HG03460 (cell line): ENCODE measurements around the gene FATE1.

Experiments
- ATAC-seq: cut with Tn5 transposase; IDR thresholded peaks from one replicate; pipeline ENCODE4 v1.9.1; 2021; ENCODE audit not compliant: unreplicated experiment

The FATE1 gene

GRCh38 chrX:151742311-151742710 lies 26.5 kb downstream of the FATE1 start:
- no peak for ATAC-seq

GRCh38 chrX:151743651-151744470 lies 28.0 kb downstream of the FATE1 start:
- no peak for ATAC-seq

- ATAC-seq = no peak
These were observed 29.8 kb downstream of the FATE1 start for GRCh38 chrX:151745651-151746050.

GRCh38 chrX:151746502-151746901 lies 30.7 kb downstream of the FATE1 start:
- no peak for ATAC-seq

- ATAC-seq = no peak
These were observed 34.7 kb downstream of the FATE1 start for GRCh38 chrX:151750511-151750910.

GRCh38 chrX:151752847-151753246 lies 37.0 kb downstream of the FATE1 start:
- ATAC-seq = no peak

GRCh38 chrX:151753313-151754046 lies 37.6 kb downstream of the FATE1 start:
- ATAC-seq = peak; percentile 76

- no peak for ATAC-seq
These were observed 38.2 kb downstream of the FATE1 start for GRCh38 chrX:151754047-151754429.

- ATAC-seq = no peak
These were observed 38.9 kb downstream of the FATE1 start for GRCh38 chrX:151754641-151755215.

- no peak for ATAC-seq
These were observed 43.3 kb downstream of the FATE1 start for GRCh38 chrX:151759041-151759708.

GRCh38 chrX:151762802-151763201 lies 47.0 kb downstream of the FATE1 start:
- ATAC-seq = no peak

GRCh38 chrX:151763711-151764110 lies 47.9 kb downstream of the FATE1 start:
- no peak for ATAC-seq

GRCh38 chrX:151765026-151765425 lies 49.2 kb downstream of the FATE1 start:
- ATAC-seq = no peak

- no peak for ATAC-seq
These were observed 55.9 kb downstream of the FATE1 start for GRCh38 chrX:151771726-151772125.
